GM19193 (cell line): Measurements from ENCODE around the gene PARVB.

Source experiments
- POLR2A ChIP-seq: IDR thresholded peaks from 4 replicates; pipeline ENCODE4 v1.6.1; 2011; ENCODE audit not compliant: insufficient read depth, insufficient read length; ENCODE audit errors: extremely low read depth

PARVB gene

GRCh38 chr22:44096736-44097135 lies 72.6 kb downstream of the PARVB start:
- no peak for TF ChIP-seq POLR2A

GRCh38 chr22:44097263-44098020 lies 73.3 kb downstream of the PARVB start:
- no peak for TF ChIP-seq POLR2A

- TF ChIP-seq POLR2A = no peak
These were observed 74.1 kb downstream of the PARVB start for GRCh38 chr22:44098021-44098739.

GRCh38 chr22:44098966-44099530 lies 74.9 kb downstream of the PARVB start:
- TF ChIP-seq POLR2A = no peak

- no peak for TF ChIP-seq POLR2A
These were observed 75.6 kb downstream of the PARVB start for GRCh38 chr22:44099696-44100095.

GRCh38 chr22:44100411-44100810 lies 76.3 kb downstream of the PARVB start:
- no peak for TF ChIP-seq POLR2A

- TF ChIP-seq POLR2A = no peak
These were observed 78.0 kb downstream of the PARVB start for GRCh38 chr22:44102121-44102520.

- TF ChIP-seq POLR2A = no peak
These were observed 78.8 kb downstream of the PARVB start for GRCh38 chr22:44102856-44103255.

GRCh38 chr22:44103735-44104480 lies 79.8 kb downstream of the PARVB start:
- TF ChIP-seq POLR2A = no peak

- TF ChIP-seq POLR2A = no peak
These were observed 83.2 kb downstream of the PARVB start for GRCh38 chr22:44107340-44107739.

- TF ChIP-seq POLR2A = no peak
These were observed 84.0 kb downstream of the PARVB start for GRCh38 chr22:44108076-44108475.

GRCh38 chr22:44108806-44109385 lies 84.8 kb downstream of the PARVB start:
- TF ChIP-seq POLR2A = no peak

GRCh38 chr22:44109416-44109815 lies 85.3 kb downstream of the PARVB start:
- TF ChIP-seq POLR2A = no peak

- no peak for TF ChIP-seq POLR2A
These were observed 87.6 kb downstream of the PARVB start for GRCh38 chr22:44111562-44112155.
